ENCODE measurements around the gene TOMM6.

Gene TOMM6

DNA sequence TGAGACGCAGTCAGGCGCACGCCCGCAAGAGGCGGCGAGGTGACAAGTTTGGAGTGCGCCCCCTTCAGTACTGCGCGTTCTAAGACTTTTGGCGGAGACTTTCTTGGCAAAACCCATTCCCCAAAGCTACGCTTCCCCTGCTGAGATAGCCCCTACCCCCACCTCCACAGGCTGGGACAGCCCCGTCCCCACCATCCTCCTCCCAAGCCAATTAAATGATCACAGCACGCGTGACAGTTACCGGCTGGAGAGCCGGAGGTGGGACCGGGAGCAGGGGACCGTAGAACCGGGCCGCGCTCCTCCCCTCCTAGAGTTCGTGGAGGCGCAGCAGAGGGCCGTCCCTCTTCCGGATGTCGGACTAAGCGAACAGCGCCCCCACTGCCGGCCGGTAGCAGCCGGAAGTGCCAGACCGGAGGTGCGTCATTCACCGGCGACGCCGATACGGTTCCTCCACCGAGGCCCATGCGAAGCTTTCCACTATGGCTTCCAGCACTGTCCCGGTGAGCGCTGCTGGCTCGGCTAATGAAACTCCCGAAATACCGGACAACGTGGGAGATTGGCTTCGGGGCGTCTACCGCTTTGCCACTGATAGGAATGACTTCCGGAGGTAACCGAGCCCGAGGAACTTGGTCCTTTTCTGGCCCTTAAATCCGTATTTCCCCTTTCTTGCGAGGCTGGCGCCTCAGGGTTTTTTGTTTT, at the start of gene TOMM6:
Gene TOMM6, plus strand, starts transcription at position 476 of the 699 bp plus-strand sequence. Its CDS starts 4 bp downstream, at position 480.
- DNase-seq, result peak; percentile 90

DNA sequence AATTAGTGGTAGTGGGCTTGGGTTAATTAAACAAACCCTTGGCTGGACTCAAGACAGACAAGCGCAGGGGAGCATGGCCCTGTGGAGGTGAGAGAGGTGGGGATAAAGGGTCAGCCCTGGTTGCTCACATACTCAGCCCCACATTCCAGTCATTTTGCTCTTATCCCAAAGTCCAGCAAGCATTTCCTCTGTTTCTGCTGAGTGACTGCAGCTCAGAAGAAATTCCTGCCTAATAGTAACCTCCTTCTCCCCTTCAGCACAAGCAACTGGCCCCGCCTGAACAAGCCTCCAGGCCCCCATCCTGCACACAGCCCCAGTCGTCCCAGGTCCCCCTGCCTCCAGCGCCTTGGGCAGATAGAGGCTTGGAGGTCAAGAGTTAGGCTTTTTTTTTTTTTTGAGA, 48.5 kb upstream of the TOMM6 start:
- DNase-seq, result no peak

DNA sequence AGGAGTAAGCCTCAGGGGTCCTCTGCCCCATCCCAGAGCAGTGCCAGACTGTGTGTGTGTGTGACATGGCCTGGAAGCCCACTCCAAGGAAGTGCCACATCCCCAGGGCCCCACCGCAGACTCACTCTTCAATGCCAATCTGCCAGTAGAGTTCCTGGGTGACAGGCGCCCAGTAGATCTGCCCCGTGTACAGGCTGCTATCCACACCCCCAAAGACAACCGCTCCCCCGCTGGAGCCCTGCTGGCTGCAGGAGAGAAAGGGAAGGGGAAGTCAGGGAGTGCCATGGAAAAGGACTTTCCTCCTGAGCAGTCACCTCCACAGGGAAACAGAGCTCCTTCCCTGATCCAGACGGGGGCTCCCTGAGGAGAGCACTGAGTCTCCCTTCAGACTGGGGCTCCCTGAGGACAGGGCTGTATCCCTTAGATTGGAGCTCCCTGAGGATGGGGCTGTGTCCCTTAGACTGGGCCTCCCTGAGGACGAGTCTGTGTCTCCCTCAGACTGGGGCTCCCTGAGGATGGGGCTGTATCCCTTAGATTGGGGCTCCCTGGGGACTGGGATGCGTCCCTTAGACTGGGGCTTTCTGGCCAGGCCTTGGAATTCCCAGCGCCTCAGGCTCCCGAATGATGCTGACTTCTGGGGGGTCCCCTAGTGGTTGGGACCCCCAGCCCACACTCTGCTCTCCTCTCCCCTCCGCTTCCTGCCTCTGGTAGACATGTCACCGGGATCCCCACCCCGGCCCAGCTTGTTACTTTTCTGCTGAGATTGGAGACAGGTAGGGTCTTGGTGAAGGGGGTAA, 46.9 kb upstream of the TOMM6 start:
- no peak for DNase-seq

DNA sequence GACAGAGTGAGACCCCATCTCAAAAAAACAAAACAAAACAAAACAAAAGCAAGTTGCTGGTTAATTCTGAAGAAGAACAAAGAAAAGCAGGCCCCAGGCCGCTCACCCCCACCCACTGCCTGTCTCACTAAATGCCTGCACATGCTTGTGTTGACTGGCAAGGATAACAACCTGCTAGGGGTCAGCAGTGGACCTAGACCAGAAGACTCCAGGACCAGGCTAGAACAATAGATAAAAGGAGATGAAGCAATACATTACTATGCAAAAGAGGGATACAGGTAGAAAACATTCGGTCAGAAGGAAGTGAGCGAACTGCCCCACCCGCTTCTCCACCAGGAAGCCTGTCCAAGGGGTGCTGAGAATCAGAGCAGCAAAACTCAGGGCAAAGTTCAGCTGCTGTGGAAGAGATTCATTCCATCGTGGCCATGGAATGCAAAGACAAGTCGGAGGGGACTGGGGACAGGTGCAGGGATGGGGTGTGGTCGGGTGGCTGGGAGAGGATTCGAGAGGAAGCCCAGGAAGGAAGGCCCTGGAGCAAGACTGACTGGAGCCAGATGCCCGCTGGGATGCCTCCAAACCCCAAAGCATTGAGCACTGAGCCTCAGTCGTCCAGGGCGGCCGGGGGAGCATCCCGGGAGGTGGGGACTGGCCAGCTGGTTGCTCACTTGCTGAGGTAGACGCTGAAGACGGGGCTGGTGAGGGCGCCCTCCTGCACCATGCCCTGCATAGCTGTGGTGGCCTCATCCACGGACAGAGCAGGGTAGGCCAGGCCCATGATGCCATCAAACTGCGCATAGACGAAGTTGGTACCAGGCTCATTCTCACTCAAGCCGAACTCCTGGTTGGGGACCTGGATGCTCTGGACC, 45.6 kb upstream of the TOMM6 start:
- DNase-seq, result no peak

DNA sequence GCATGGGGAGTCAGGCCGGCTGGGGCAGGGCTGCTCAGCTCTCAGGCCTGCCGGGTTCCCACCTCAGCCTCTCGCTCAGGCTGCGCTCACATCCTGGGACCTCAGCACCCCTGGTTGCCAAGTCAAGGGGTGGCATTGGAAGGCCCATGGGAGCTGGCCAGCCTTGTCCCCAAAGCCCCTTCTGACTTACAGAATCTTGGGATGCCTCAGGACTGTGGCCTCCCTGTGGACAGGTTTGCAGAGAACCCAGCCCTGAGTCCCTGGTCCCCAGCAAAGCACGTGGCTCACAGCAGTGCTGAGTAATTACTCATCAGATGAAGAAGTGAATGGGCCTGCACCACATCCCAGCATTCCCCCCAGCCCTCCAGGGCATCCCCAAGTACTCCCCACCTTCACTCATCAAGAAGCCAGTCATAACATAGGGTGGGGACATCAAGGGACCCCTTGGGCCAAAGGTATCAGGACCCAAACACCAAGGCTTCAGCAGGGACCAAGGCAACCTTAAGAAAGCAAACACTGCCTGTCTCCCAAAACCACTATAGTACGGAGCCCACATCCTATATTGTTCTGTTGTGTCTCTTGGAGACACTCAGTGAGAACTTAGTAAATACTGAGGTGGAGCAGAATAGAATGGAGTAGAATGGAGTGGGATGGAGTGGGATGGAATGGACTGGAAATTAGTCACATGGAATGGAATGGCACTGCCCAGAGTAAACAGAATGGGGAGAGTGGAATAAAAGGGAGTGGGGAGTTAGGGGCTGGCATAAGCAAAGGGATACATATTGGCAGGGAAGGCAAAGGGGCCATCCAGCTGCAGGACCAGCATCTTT, 43.9 kb upstream of the TOMM6 start:
- no peak for DNase-seq

DNA sequence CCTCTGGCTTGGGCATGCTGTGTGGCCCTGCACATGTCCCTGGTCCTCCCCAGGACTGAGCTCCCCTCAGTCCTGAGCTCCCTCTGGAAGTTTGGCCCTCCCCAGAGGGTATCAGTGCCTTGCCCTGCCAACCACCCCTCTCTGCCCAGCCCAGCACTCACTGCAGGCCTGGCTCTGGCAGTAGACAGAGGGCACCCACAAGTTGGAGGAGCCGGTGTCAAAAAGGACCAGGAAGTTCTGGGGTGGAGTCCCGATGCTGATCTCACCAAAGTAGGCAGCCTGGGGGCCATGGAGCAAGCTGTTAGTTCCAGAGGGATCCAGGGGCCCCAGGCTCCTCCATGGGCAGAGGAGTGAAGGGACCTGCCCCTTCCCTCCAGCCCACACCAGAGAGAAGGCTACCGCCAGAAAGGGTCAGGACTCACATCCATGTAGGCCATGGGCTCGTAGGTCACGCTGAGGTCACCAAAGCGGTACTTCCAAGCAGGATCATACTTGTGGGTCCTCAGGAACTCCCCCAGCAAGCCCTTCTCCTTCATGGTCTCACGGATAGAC, 43.2 kb upstream of the TOMM6 start:
- no peak for DNase-seq

DNA sequence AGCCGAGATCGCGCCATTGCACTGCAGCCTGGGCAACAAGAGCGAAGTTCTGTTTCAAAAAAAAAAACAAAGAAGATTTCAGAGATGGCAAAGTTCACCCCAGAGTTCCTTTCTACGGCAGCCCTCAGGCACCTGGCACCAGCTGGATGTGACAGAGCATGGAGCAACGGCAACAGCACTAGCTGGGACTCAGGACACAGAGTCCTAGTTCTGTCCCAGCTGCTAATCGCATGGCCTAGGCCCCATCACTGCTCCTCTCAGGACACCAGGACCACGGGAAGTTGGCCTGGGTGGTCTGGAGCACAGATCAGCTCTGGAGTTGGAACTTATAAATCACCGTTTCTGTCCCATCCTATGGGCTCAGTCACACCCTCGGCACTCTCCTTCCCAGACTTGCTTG, 41.4 kb upstream of the TOMM6 start:
- DNase-seq, result no peak

DNA sequence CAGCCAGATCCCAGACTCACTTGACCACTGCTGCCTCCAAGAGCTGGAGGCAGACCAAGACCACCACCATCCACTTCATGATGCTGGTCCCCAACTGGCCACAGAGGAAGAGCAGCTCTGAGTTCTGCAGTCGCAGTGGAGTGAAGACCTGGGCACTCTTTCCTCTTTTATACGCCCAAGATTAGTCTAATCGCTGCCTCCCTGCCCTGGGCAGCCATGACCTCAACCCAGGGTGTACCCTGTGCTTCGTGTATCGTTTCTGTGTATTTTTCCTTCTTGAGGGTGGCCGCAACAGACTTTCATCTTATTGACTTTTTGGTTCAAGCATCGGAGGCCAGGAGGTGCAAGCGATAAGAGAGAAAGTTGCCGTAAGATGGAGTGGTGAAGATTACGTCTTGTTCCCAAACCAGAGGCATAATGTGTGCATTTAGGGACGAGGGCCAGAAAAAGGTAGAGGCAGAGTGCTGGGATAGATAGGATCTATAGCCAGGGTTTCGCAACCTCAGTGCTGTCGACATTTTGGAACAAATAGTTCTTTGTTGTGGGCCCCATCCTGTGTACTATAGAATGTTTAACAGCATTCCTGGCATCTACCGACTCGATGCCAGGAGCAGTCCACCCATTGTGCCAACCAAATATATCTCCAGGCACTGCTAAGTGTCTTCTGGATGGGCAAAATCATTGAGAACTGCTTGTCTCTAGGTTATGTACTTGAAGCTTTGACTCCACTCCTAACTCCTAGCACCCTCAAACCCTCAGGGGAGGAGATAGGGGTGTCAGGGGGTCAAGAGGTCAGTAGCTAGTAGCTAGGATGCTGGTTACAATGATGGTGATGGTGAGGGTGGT, 40.0 kb upstream of the TOMM6 start, which contains the start of gene PGC:
Gene PGC, minus strand, starts transcription at position 142 of the 846 bp plus-strand sequence. Its CDS starts 63 bp downstream, at position 79.
- no peak for DNase-seq

DNA sequence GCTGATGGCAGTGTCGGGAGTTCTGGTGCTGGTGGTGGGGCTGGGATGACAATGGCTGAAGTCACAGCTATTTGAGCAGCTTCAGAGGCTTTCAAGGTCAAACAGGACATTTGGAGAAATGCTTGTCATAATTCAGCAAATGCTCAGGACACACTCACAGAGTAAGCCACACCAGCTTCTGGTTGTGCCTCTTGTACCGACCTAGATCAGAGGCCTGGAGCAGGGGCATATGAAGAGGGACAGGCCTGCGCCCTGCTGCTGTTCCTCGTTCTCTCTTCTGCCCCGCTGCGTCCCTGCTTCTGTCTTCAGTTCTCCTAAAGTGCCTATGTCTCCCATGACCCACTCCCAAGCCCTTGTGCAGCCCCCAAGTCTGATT, 39.4 kb upstream of the TOMM6 start:
- DNase-seq, result no peak

DNA sequence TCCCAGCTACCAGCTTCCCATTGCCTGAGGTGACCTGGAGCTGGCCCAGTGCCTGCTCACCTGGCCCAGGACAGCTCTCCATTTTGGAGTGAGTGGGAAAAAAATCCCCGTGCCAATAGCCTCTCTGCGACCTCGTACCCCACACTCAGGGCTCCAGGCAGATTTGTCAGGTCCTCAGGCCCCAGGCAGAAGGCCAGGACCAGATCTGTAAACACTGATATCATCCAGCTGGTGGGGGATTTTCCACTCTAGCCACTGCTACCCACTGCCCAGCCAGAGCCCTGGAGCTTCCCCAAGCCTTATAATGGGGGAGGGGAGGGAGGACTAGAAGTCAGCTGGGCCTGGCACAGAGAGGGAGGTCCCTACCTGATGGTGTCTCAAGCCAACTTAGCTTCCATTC, 39.0 kb upstream of the TOMM6 start:
- no peak for DNase-seq

DNA sequence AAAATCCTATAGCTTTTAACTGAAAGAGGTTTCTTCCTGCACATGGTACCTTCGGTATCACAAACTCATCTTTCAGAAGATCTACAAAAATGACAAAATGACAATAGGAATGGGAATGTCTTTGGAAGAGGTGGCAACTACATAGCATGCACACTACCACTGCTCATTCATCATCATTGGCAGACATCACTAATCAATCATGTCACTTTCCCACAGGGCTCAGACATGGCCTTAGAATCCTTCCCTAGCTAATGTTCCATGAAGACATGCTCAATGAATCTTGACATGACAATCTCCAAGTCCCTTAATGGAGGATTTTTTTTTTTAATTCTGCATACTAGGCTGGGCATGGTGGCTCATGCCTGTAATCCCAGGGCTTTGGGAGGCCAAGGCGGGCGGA, 37.1 kb upstream of the TOMM6 start:
- DNase-seq, result no peak

DNA sequence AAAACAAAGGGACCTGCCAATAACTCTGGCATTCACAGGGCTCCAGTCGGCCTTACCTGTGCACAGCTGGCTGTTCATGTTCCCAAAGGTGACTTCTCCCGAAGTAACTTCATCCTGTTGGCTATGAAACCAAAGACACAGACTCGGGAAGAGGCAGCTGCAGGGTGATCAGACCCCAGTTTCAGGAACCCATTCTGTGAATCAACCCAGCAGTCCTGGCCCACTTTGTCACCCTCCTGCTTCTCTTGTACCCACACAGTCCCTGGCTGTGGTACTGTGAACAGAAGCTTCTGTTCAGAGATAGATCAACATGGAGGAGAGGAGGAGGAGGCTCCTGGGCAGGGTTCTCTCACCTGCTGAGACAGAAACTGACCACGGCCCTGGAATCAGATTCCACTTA, 31.6 kb upstream of the TOMM6 start:
- no peak for DNase-seq

DNA sequence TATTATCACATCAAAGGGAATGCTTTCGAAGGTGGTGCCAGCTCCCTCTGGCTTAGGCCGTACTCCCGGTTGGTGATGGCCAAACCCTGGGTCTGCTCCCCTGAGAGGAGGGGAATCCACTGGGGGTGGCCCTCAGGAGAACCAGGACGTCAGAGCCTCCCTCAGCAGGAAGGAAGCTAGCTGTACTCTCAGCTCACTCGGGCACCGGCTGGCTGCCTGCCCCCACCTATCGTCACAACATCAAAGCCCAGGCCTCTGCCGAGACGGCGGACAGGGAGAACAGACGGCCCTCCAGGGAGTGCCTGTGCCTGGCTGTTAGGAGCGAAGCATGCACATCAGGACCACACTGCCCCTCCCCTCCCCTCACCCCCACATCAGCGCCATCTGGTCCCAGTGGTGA, 31.1 kb upstream of the TOMM6 start:
- no peak for DNase-seq

DNA sequence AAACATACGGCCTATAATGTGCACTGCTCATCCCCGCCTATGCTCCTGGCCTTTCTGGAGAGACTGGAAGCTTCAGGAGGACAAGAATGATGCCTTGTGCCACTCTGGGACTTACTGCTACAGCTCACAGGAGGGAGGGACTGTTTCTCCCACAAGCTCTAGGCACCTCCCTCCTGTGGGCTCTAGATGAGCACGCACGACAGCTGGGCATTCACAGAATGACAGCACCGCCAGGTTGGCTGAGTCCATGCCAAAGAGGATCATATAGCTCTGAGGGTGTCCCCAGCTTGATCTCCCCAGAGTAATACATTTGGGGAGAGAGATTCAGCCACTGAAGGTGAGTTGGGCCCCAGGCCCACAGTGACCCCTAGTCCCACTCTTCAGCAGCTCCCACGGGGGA, 30.2 kb upstream of the TOMM6 start:
- DNase-seq, result no peak

DNA sequence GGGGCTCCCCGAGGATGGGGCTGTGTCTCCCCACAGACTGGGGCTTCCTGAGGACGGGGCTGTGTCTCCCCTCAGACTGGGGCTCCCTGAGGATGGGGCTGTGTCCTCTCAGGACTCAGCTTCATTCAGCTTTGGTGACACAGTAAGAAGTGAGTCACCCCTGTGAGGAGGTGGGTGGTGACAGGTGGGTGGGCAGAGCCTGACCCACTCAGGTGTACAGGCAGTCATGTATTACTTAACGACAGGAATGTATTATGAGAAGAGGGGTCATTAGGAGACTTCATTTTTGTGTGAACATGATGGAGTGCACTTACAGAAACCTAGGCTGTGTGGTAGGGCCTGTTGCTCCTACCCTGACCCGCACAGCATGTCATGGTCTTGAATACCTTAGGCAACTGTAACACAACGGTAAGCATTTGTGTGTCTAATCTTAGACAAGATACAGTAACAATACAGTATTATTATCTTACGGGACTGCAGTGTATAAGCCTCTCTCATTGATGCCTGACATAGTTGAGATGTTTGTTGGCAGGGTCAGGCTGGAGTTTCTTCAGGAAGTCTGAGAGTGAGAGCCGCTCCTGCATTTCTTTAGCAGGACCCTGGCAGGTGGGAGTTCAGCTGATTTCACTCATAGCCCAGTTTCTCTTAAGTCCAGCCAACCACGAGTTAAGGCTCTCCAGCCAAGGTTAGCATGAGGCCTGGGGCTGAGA, 29.4 kb upstream of the TOMM6 start:
- no peak for DNase-seq

DNA sequence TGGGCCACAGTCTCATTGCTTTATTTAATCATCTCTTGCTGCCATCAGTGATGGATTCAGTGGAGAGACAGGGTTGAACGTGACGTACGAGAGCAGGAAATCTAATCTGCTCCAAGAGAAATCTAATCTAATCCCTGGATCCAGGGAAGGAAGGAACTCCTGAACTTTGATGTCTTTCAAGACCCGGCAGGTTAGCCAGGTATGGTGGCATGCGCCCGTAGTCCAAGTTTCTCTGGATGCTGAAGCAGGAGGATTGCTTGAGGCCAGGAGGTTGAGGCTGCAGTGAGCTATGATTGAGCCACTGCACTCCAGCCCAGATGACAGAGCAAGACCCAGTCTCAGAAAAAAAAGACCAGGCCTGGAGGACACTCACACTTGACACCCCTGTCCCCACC, 28.9 kb upstream of the TOMM6 start:
- no peak for DNase-seq

DNA sequence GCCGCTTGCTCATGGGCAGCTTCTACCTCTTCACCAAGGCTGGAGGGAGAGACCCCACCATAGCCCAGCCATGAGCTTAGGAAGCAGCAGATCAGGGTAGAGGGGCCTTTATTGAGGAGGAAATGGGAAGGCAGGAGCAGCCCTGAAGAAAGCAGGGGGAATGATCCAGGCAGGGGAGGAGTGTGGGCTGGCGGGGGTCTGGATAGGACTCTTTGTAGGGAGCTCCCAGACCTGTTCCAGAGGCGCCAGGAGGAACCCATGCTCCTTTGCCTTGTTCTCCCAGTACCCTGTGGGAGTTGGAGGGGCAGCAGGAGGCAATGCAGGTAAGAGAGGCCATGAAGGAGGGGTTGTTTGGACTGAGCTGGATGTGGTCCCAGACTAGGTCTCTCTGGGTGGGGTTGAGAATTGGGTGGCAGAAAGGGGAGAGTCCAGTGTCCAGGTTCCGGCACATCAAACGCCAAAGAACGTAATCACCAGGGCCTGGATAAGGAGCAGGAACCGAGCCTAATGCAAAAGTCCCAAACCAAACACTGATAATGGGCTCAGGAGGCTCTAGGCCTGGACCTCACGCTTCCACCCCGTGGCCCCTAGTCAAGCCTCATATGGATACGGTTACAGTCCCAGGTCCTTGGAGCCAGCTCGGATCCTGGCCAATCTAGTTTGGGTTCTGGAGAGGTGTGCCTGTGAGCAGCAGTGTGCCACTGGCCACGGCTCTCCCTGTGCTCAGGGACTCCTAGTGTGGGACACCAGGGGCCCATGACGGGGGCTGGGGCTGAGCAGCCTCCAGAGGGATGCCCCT, 28.2 kb upstream of the TOMM6 start:
- no peak for DNase-seq

DNA sequence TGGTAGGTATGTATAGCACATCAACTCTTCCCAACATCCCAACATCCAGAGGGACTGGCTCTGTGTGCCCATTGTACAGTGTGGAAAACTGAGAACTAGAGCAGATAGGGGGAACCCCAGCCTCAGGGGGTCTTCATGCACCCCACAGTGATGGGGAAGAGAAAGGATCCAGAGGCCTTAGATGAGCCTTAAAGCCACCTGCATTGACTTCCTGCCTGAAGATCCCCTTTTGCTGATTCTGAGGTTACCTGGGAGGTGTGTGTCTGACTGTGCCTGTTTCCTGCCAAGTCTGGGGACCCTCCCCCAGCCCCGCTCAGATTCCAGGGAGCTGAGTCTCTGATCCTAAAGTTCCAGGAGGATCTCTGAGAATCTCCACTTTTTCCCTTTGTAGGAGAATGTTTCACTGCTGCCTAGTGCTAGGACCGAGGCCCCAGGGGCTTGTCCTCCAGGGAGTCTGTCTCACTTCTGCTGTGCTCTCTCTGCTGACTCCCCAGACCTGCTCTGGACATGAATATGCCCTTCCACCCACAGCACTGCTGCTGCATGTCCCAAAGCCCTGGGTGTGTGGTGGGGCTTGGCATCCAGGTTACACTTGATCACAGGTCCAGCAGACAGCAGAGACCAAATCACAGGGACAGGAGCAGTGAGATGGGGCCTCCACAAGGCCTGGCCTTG, 27.5 kb upstream of the TOMM6 start:
- DNase-seq, result no peak

DNA sequence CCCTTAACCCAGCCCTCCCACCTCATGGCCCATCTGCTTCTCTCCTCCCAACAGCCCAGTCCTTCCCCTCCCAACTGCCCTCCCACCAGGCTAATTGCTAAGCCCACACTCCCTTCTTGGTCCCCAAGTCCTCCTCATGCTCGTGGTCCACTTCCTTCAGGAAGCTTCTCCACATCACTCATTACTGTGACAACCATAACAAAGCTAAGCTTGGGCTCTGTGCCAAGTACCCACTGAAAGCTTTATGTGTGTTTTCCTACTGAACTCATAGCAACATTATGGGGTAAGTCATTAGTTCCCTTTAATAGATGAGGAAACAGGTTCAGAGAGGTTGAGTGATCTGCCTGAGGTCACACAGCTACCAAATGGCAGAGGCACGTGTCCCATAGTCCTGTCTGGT, 24.0 kb upstream of the TOMM6 start:
- DNase-seq, result no peak
